ENCODE results near the gene AGPAT3.

DNA sequence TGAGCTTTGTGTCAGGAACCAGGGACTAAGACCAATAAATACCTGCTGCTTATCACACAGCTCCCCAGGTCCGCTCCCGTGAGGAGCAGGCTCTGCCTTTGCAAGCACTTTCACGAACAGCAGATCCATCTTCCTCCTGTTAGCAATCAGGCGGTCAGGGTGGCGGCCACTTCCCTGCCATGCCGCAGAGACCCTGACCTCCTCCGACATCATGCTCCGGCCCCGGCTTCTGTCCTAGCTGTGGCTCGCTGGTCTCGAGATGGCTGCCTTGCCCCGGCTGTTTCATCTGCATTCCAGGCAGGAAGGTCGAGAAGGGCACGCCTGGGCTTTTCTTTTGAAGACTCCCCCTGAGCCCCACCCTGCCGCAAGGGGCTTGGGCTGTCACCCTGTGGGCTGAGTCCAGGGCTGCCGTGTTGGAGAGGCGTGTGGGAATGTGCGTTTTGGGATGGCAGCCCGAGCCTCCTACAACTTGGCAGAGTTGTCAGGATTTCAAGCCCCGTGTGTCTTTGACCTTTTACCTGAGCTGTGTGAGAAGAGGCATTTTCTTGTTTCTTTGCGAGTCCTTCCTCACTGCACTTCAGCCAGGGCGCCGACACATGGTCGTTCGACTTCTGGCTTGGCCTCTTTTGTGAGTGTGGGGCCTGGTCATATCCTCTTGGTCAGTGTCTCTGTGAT is 59.5 kb downstream of the AGPAT3 start:
- TF ChIP-seq EP300 (IDR thresholded peaks at IDR 0.05) (no peak), POLR2A (IDR thresholded peaks at IDR 0.05) (no peak)
- TF ChIP-seq, protein P1, sequence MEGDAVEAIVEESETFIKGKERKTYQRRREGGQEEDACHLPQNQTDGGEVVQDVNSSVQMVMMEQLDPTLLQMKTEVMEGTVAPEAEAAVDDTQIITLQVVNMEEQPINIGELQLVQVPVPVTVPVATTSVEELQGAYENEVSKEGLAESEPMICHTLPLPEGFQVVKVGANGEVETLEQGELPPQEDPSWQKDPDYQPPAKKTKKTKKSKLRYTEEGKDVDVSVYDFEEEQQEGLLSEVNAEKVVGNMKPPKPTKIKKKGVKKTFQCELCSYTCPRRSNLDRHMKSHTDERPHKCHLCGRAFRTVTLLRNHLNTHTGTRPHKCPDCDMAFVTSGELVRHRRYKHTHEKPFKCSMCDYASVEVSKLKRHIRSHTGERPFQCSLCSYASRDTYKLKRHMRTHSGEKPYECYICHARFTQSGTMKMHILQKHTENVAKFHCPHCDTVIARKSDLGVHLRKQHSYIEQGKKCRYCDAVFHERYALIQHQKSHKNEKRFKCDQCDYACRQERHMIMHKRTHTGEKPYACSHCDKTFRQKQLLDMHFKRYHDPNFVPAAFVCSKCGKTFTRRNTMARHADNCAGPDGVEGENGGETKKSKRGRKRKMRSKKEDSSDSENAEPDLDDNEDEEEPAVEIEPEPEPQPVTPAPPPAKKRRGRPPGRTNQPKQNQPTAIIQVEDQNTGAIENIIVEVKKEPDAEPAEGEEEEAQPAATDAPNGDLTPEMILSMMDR (IDR thresholded peaks at IDR 0.05), result no peak

Data from upper lobe of left lung (tissue), 4 donors.